GM20431 (cell line): ENCODE results near the gene ZNF564.
"Not testable (repeated sequence)": the region's sequence is repeated elsewhere in the genome, so short reads cannot be mapped to it uniquely, and the experiment has no call there.

Source experiments
- in situ Hi-C: fragments of 300-500 bp; cut with MseI, MboI; formaldehyde crosslinking; loops from one replicate; pipeline ENCODE4 v1.15.0; 2020; ENCODE audit warnings: low sequenced_read_pairs; ENCODE audit not compliant: unreplicated experiment

ZNF564 gene

GRCh38 chr19:12513531-12514061 is 37.7 kb downstream of the ZNF564 start:
- in situ Hi-C loops: no loop called here

- in situ Hi-C loops: no loop called here
These were observed 54.2 kb downstream of the ZNF564 start for GRCh38 chr19:12497032-12497431.

- in situ Hi-C loops: no loop called here
These were observed 54.8 kb downstream of the ZNF564 start for GRCh38 chr19:12496480-12496879.

GRCh38 chr19:12495002-12495802 is 56.1 kb downstream of the ZNF564 start:
- in situ Hi-C loops: no loop called here

GRCh38 chr19:12494260-12494860 is 56.9 kb downstream of the ZNF564 start:
- in situ Hi-C loops: no loop called here

GRCh38 chr19:12486265-12486783 is 65.0 kb downstream of the ZNF564 start:
- in situ Hi-C loops: not testable (repeated sequence)

GRCh38 chr19:12485571-12485970 is 65.7 kb downstream of the ZNF564 start:
- in situ Hi-C loops: no loop called here

GRCh38 chr19:12485052-12485416 is 66.2 kb downstream of the ZNF564 start:
- in situ Hi-C loops: no loop called here

- in situ Hi-C loops: no loop called here
These were observed 66.8 kb downstream of the ZNF564 start, which contains the start of gene ZNF709 for GRCh38 chr19:12484371-12485051. Gene ZNF709, minus strand, starts transcription at chr19:12484816. Its CDS starts 159 bp downstream, at chr19:12484657.

- in situ Hi-C loops: no loop called here
These were observed 67.3 kb downstream of the ZNF564 start for GRCh38 chr19:12484011-12484370.

- in situ Hi-C loops: no loop called here
These were observed 68.8 kb downstream of the ZNF564 start for GRCh38 chr19:12482509-12482886.

- in situ Hi-C loops: no loop called here
These were observed 69.3 kb downstream of the ZNF564 start for GRCh38 chr19:12481781-12482508.

- in situ Hi-C loops: no loop called here
These were observed 72.9 kb downstream of the ZNF564 start for GRCh38 chr19:12478234-12478941.
